IMR-90 (cell line): Measurements from ENCODE around the gene RAD51B. TPM values are rescaled to one million over a fixed set of nuclear protein-coding genes. Genes with fewer than 3 reads are reported as not detected.

Experiments used
- ATAC-seq: fragments of 200-7000 bp; cut with Tn5 transposase; 2 replicates; pipeline ENCODE4 v1.9.1; 2020; ENCODE audit warnings: low read depth, mild to moderate bottlenecking, moderate library complexity
- BruUV-seq: library from RNA; stranded (reverse); fragments of 400-500 nt; replicated peaks from 2 replicates; lab custom pipeline; 2021; lab: Mats Ljungman, UMichigan
- CTCF ChIA-PET: fragments of 300-600 bp; formaldehyde crosslinking; extraction: SDS; loops from one replicate; lab custom pipeline; 2021; ENCODE audit warnings: antibody characterized with exemption; lab: Yijun Ruan, JAX
- POLR2A ChIA-PET: fragments of 300-600 bp; sonication (Branson Sonifier 250); formaldehyde crosslinking; loops from one replicate; lab custom pipeline; 2022; ENCODE audit warnings: antibody characterized with exemption; ENCODE audit not compliant: unreplicated experiment; lab: Charles Lee
- DNase-seq: peaks from one replicate; pipeline ENCODE4 v3.0.0; 2013
- H2AFZ ChIP-seq: replicated peaks from 2 replicates; pipeline ENCODE3; 2013; ENCODE audit warnings: low read length, mild to moderate bottlenecking; ENCODE audit not compliant: poor library complexity
- H2AK5ac ChIP-seq: 2 replicates; pipeline ENCODE4 v1.6.1; 2013; ENCODE audit warnings: low read depth, low read length, inconsistent platforms
- H2AK9ac ChIP-seq: replicated peaks from 2 replicates; pipeline ENCODE3; 2013; ENCODE audit warnings: mild to moderate bottlenecking, low read depth, low read length, moderate library complexity; ENCODE audit not compliant: poor library complexity
- H2BK120ac ChIP-seq: 2 replicates; pipeline ENCODE4 v1.6.1; 2013; ENCODE audit warnings: low read depth, low read length, inconsistent platforms
- H2BK15ac ChIP-seq: 3 replicates; pipeline ENCODE4 v1.6.1; 2013; ENCODE audit warnings: low read depth, low read length, inconsistent platforms
- H2BK20ac ChIP-seq: 2 replicates; pipeline ENCODE4 v1.6.1; 2013; ENCODE audit warnings: low read depth, mild to moderate bottlenecking, inconsistent platforms, low read length, moderate library complexity
- H2BK5ac ChIP-seq: 2 replicates; pipeline ENCODE4 v1.6.1; 2013; ENCODE audit warnings: mild to moderate bottlenecking, low read depth, low read length, inconsistent platforms; ENCODE audit not compliant: poor library complexity, severe bottlenecking
- H3K14ac ChIP-seq: replicated peaks from 2 replicates; pipeline ENCODE4 v1.6.1; 2013; ENCODE audit warnings: low read depth, low read length, inconsistent platforms
- H3K18ac ChIP-seq: 2 replicates; pipeline ENCODE4 v1.6.1; 2013; ENCODE audit warnings: low read depth, low read length, control low read depth
- H3K23ac ChIP-seq: 2 replicates; pipeline ENCODE4 v1.6.1; 2013; ENCODE audit warnings: low read depth, low read length, inconsistent platforms
- H3K27ac ChIP-seq: 2 replicates; pipeline ENCODE4 v1.5.1; 2013; ENCODE audit warnings: mild to moderate bottlenecking, control low read depth, low read length; ENCODE audit not compliant: insufficient read depth
- H3K27me3 ChIP-seq: 2 replicates; pipeline ENCODE4 v1.6.1; 2013; ENCODE audit warnings: low read length; ENCODE audit not compliant: control insufficient read depth, insufficient read depth
- H3K36me3 ChIP-seq: 2 replicates; pipeline ENCODE4 v1.6.1; 2013; ENCODE audit warnings: low read length, mixed read lengths; ENCODE audit not compliant: control insufficient read depth, insufficient read depth
- H3K4ac ChIP-seq: 2 replicates; pipeline ENCODE4 v1.6.1; 2013; ENCODE audit warnings: low read depth, low read length, inconsistent platforms
- H3K4me1 ChIP-seq: 2 replicates; pipeline ENCODE4 v1.6.1; 2013; ENCODE audit warnings: low read length, mixed read lengths; ENCODE audit not compliant: control insufficient read depth, insufficient read depth
- H3K4me2 ChIP-seq: 2 replicates; pipeline ENCODE4 v1.6.1; 2013; ENCODE audit warnings: low read depth, mild to moderate bottlenecking, control low read depth, low read length, moderate library complexity
- H3K4me3 ChIP-seq: 2 replicates; pipeline ENCODE4 v1.5.1; 2013; ENCODE audit warnings: low read depth, mild to moderate bottlenecking, control low read depth, low read length, moderate library complexity; ENCODE audit not compliant: insufficient read depth
- H3K56ac ChIP-seq: 2 replicates; pipeline ENCODE4 v1.6.1; 2013; ENCODE audit warnings: low read length, inconsistent platforms; ENCODE audit not compliant: insufficient read depth; ENCODE audit errors: extremely low read depth
- H3K79me1 ChIP-seq, 2 experiments: 2 replicates each; pipeline ENCODE4 v1.6.1; 2013; ENCODE audit warnings: low read length in 2 of 2, inconsistent platforms in 1 of 2, low read depth in 1 of 2
- H3K9ac ChIP-seq: 2 replicates; pipeline ENCODE4 v1.6.1; 2013; ENCODE audit warnings: low read depth, low read length, control low read depth
- H3K9me1 ChIP-seq: 2 replicates; pipeline ENCODE4 v1.6.1; 2013; ENCODE audit warnings: low read length, inconsistent platforms; ENCODE audit not compliant: insufficient read depth
- H3K9me3 ChIP-seq: 2 replicates; pipeline ENCODE4 v1.6.1; 2013; ENCODE audit warnings: low read length; ENCODE audit not compliant: control insufficient read depth, insufficient read depth
- H4K20me1 ChIP-seq: 2 replicates; pipeline ENCODE4 v1.6.1; 2013; ENCODE audit warnings: low read length, inconsistent platforms; ENCODE audit not compliant: insufficient read depth
- H4K5ac ChIP-seq: 2 replicates; pipeline ENCODE4 v1.6.1; 2013; ENCODE audit warnings: mild to moderate bottlenecking, low read depth, low read length, control low read depth
- H4K8ac ChIP-seq, 2 experiments: 2 replicates each; pipeline ENCODE4 v1.6.1; 2013; ENCODE audit warnings: low read depth in 2 of 2, low read length in 2 of 2, control low read depth in 1 of 2, inconsistent platforms in 1 of 2
- H4K91ac ChIP-seq: 2 replicates; pipeline ENCODE4 v1.6.1; 2013; ENCODE audit warnings: low read depth, low read length, inconsistent platforms; ENCODE audit not compliant: insufficient read depth
- BHLHE40 ChIP-seq: fragments of 150-350 bp; IDR thresholded peaks from 2 replicates; pipeline ENCODE4 v1.6.1; 2016; ENCODE audit warnings: mild to moderate bottlenecking, low read depth, low read length
- CHD1 ChIP-seq: IDR thresholded peaks from 2 replicates; pipeline ENCODE4 v1.6.1; 2012; ENCODE audit warnings: low read depth, low read length, improper control_type of control experiment
- FOS ChIP-seq: fragments of 150-350 bp; IDR thresholded peaks from 2 replicates; pipeline ENCODE4 v1.6.1; 2016; ENCODE audit warnings: low read depth, low read length
- MAFK ChIP-seq: IDR thresholded peaks from 2 replicates; pipeline ENCODE4 v1.6.1; 2012; ENCODE audit warnings: low read depth, low read length, improper control_type of control experiment
- MAZ ChIP-seq: IDR thresholded peaks from 2 replicates; pipeline ENCODE4 v1.6.1; 2012; ENCODE audit warnings: low read depth, mild to moderate bottlenecking, low read length, improper control_type of control experiment, moderate library complexity, borderline replicate concordance
- MXI1 ChIP-seq: IDR thresholded peaks from 2 replicates; pipeline ENCODE4 v1.6.1; 2012; ENCODE audit warnings: low read depth, mild to moderate bottlenecking, low read length, moderate library complexity, borderline replicate concordance
- NFE2L2 ChIP-seq: fragments of 150-350 bp; IDR thresholded peaks from 2 replicates; pipeline ENCODE4 v1.6.1; 2016; ENCODE audit warnings: low read depth, mild to moderate bottlenecking, low read length
- POLR2A ChIP-seq: IDR thresholded peaks from 2 replicates; pipeline ENCODE4 v1.6.1; 2012; ENCODE audit warnings: mild to moderate bottlenecking, low read depth, low read length
- RAD21 ChIP-seq: IDR thresholded peaks from 2 replicates; pipeline ENCODE4 v1.6.1; 2012; ENCODE audit warnings: low read length, improper control_type of control experiment
- RCOR1 ChIP-seq: IDR thresholded peaks from 2 replicates; pipeline ENCODE4 v1.6.1; 2012; ENCODE audit warnings: mild to moderate bottlenecking, low read length, improper control_type of control experiment; ENCODE audit not compliant: insufficient replicate concordance
- SMC3 ChIP-seq: fragments of 150-350 bp; IDR thresholded peaks from 2 replicates; pipeline ENCODE4 v1.6.1; 2016; ENCODE audit warnings: low read depth, mild to moderate bottlenecking, antibody characterized with exemption, low read length, moderate library complexity
- WGBS, 2 experiments: methylation state at CpG; one replicate each; pipeline versions ENCODE4 v1.1.5 to v1.1.7; 2013; ENCODE audit warnings: missing lambda C conversion rate in 2 of 2; ENCODE audit not compliant: insufficient read length in 1 of 2; ENCODE audit errors: extremely low coverage in 2 of 2; 5-methylcytosine and 5-hydroxymethylcytosine counted together
- dilution Hi-C: fragments of 300-500 bp; cut with HindIII; formaldehyde crosslinking; loops from one replicate; pipeline ENCODE4 v1.14.3; 2018; ENCODE audit warnings: low sequenced_read_pairs; ENCODE audit not compliant: unreplicated experiment
- in situ Hi-C: fragments of 300-500 bp; cut with MboI; formaldehyde crosslinking; loops from 3 replicates; pipeline ENCODE4 v1.14.3; 2019; ENCODE audit warnings: low sequenced_read_pairs, inconsistent platforms, mixed read lengths
- intact Hi-C: fragments of 100-400 bp; cut with micrococcal nuclease; formaldehyde crosslinking; loops from 2 replicates; pipeline ENCODE4 v1.10.0; 2022
- polyA plus RNA-seq, 3 experiments: library from polyadenylated mRNA; depleted of rRNA; stranded (reverse); fragments of >200 nt; gene quantifications; 2 replicates each; pipeline ENCODE4 v1.2.3, GENCODE V29; 2012; ENCODE audit warnings: low replicate concordance in 1 of 3
- total RNA-seq: library from RNA; depleted of rRNA; stranded (reverse); fragments of >200 nt; gene quantifications from 2 replicates; pipeline ENCODE4 v1.2.3, GENCODE V29; 2012
- TF ChIP-seq, protein P1 (sequence below): fragments of 150-350 bp; IDR thresholded peaks from 2 replicates; pipeline ENCODE4 v1.6.1; 2017; ENCODE audit warnings: mild to moderate bottlenecking, antibody characterized with exemption, low read length, low read depth

Gene RAD51B
- total and polyA plus RNA-seq, 2 of the 4 experiments (the other 2 are of a cell fraction): 5.1 to 18.8 TPM

GRCh38 chr14:68028075-68028474 is 208.5 kb downstream of the RAD51B start:
- Histone ChIP-seq H3K14ac (no peak overlapping the region), H3K4me1 (no peaks in the 10 kb centered on the region; the same call in 1 of the 2 replicates), H3K79me1 (peaks cover 0 to 3% of the 10 kb centered on the region in 2 experiments; a peak in 1 of 4 replicates), H3K23ac (no peak overlapping the region), H2BK20ac (no peak overlapping the region), H3K18ac (no peak overlapping the region), H4K20me1 (no peaks in the 10 kb centered on the region), H2AK5ac (no peak overlapping the region), H4K5ac (no peak overlapping the region), H2BK15ac (no peak overlapping the region; the same call in 2 of the 3 replicates), H2AK9ac (no peak overlapping the region), H3K4me3 (no peak overlapping the region), H3K27me3 (no peaks in the 10 kb centered on the region), H3K9ac (no peak overlapping the region), H3K56ac (no peak overlapping the region), H3K27ac (no peak overlapping the region), H2BK120ac (no peak overlapping the region), H2AFZ (no peak overlapping the region), H3K9me1 (peaks cover 3% of the 10 kb centered on the region; the same call in 1 of the 2 replicates), H3K9me3 (peaks cover 6% of the 10 kb centered on the region), H3K4me2 (no peak overlapping the region), H4K8ac (no peak overlapping the region), H2BK5ac (no peak overlapping the region), H3K36me3 (no peaks in the 10 kb centered on the region), H3K4ac (no peak overlapping the region), H4K91ac (no peak overlapping the region)
- no peak for DNase-seq
- intact Hi-C loops (no loop called here), in situ Hi-C loops (no loop called here), dilution Hi-C loops (no loop called here)
- no peak for ATAC-seq
- WGBS, 2 experiments: 100% methylated on average over 1 of the region's 1 CpG; no CpG with 5 or more reads in 1 of the 2 experiments
- no TSS peak for BruUV-seq
- TF ChIP-seq FOS (no peak), CHD1 (no peak), MAZ (no peak), BHLHE40 (no peak), MXI1 (no peak), MAFK (no peak), NFE2L2 (no peak), RAD21 (no peak), POLR2A (no peak), SMC3 (no peak), RCOR1 (no peak)
- TF ChIP-seq, protein P1, sequence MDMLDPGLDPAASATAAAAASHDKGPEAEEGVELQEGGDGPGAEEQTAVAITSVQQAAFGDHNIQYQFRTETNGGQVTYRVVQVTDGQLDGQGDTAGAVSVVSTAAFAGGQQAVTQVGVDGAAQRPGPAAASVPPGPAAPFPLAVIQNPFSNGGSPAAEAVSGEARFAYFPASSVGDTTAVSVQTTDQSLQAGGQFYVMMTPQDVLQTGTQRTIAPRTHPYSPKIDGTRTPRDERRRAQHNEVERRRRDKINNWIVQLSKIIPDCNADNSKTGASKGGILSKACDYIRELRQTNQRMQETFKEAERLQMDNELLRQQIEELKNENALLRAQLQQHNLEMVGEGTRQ: no peak
- CTCF ChIA-PET: no interaction called here
- POLR2A ChIA-PET: interaction anchor here (0.6 kb wide), 1 partner anchor 9 kb away, joined by 5 read pairs; no protein-coding TSS in a partner anchor
